HL-60/S4 treated with retinoic acid at 250 ng/mL for 4 days and 3 days (cell line): ENCODE results near the gene FANCE.
"Not testable (repeated sequence)": the region's sequence is repeated elsewhere in the genome, so short reads cannot be mapped to it uniquely, and the experiment has no call there.

Experiments used
- in situ Hi-C: fragments of 300-500 bp; cut with MboI; formaldehyde crosslinking; loops from 2 replicates; pipeline ENCODE4 v1.7.0; 2022; ENCODE audit warnings: low sequenced_read_pairs

Gene FANCE

DNA sequence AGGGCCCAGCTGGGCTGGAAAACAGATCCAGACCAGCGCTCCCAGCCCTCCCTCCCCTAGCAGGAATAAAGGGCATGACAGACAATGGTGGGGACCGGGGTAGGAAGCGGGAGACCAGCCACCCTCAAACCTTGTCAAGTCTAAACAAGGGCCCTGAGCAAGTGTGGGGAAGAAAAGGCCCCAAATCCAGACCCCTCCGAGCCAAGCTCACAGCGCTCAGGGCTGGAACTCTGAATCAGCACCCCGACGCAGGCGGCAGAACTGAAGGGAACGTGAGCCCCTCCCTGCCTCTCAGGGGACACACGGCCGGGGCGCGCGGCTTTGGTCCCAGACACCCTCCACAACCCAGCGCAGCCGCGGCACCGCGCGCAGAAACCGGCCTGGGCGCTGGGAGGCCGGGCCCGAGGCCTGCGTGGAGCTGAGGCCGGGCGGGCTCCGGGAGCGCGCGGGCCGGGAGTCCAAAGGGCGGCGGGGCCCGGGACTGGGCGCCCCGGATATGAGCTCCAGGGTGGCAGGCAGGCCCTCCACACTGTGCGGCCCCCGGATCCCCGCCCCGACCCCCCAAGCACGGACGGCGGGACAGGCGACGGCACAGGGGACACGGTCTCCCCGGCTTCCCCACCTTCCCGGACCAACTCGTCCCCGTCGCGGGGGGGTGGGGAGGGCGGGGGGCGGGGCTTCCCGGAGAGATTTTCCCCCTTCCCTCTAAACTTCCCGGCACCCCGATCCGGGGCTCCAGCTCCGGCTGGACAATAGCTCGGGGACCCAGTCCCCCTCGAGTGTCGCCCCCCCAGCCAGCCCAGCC, 44.1 kb downstream of the FANCE start:
- in situ Hi-C loops = no loop called here

DNA sequence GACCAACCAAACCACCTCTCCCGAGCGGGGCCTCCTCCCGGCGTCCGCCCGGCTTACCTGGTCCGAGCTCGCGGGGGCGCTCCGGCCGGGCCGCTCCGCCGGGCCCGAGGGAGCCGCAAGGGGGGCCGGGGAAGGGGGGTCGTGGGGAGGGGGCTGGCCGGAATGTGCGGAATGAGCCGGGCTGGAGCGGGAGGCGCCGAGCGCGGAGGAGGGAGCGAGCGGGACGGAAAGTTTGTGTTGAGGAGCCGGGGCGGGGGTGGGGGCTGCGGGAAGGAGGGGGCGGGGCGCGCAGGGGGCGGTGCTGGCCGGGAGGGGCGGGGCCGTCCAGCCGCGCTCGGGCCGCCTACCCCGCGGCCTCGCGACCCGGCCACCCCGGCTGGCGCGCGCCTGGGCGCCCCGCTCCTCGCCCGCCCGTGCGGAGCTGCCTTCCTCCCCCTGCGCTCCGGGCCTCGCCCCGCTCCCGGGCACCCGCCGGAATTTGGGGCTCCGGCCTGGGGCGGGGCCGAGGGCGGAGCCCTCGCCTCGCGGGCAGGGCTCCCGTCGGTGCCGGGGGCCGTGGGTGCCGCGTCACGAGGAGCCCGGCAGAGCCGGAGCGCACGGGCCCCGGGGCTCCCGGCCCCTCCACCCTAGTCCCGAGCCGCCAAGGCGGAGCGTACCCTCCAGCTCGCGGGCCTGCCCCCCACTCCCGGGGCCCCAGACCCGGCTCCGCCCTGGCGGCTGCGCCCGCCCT, 44.9 kb downstream of the FANCE start, which contains the start of gene TEAD3:
Gene TEAD3 (minus strand): TSS at position 239 of the 730 bp plus-strand sequence.
- in situ Hi-C loops = no loop called here

DNA sequence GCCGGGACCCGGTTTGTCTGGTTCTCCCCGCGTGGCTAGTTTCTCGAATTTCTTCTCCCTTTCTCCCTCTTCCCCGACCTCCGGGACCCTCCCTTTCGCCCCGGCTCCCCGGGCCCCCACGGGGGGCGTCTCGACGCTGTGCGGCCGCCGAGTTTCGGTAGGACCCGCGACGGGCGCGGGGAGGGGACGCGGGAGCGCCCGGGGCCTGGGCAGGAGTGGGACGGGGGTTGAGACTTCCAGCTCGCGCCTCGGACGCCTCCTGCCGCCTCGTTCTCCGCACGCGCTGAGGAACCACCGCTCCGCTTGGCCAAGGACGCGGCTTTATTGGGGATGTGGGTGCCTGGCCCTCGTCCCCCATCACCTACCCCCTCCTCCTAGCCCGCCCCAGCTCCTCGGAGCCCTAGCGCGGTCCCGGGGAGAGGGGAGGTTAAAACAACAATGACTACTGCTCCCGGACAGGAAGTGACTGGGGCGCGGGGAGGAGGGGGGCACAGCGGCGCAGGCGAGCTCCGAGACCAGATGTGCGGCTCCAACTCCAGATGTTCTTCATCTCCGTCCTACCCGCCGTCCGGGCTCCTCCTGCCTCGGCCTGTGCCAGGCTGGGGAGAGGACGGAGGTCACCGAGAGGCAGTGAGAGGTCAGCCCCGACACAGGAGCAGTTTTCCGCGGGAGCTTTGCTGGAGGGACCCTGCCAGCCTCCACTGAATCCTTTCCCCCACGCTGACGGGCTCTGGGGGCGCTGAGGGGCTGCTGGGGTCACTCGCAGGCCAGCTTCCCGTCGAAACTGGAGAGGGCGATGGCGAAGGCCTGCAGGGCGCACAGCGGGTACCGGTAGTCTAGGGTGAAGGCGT, 45.7 kb downstream of the FANCE start:
- in situ Hi-C loops = no loop called here

DNA sequence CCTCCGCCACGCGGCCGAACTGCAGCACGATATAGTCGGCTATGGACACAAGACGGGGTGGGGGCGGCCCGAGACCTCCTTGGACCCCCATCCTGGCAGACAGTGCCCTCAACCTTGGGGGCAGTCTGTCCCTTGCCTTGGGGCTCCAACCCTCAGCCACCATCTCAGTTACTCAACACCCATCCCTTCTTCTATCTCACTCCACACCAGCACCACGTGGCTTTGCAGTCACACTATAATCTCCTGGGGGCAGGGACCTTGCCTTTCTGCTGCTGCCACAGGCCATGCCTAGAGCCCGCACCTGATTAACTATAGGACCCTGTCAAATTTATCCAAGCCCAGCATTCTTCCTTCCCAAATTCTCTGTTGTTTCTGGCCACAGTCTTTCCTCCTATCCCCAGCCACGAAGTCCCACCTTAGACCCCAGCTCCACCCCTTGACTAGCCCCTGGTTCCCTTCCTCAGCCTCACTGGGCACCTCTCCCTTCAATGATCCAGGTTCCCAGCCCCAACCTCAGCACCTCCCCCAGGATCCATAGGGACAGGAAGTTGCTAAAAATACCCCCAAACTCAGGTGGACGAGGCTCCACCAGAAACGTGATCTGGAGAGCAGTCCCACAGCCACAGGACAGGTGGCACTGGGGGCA, 46.4 kb downstream of the FANCE start:
- in situ Hi-C loops = no loop called here

DNA sequence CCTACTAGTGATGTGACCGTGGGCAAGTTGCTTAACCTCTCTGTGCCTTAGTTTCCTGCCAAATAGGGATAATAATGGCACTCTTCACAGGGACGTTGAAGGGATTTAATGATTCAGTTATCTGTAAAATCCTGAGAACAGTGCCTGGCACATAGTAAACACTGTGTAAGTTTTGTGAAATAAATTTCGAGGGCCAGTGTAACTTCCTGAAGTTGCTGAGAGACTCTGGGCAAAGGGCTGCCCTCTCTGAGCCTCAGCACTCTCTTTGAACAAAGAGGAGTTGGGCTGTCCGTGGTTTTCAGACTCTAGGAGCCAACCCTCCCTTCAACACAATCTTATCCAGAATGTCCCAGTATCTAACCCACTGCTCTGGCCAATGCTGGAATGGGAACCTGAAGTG, 47.2 kb downstream of the FANCE start:
- in situ Hi-C loops = no loop called here

DNA sequence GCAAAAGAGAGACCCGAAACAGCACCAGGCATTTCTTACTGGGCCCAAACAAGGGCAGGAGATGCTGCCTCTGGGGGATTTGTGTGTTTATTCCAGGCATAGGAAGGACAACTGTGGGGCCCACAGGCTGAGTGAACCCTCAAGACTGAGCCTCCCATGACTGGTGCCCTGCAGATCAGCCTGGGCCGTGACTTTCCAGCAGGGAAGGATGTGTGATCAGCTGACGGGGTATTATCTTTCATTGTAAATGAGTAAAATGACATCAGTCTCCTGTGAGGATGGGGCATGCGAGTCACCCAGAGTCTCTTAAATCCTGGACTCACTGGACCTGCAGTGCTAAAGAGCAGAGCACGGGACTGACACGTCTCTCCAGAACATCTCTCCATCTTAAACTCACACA, 48.6 kb downstream of the FANCE start:
- in situ Hi-C loops = no loop called here

DNA sequence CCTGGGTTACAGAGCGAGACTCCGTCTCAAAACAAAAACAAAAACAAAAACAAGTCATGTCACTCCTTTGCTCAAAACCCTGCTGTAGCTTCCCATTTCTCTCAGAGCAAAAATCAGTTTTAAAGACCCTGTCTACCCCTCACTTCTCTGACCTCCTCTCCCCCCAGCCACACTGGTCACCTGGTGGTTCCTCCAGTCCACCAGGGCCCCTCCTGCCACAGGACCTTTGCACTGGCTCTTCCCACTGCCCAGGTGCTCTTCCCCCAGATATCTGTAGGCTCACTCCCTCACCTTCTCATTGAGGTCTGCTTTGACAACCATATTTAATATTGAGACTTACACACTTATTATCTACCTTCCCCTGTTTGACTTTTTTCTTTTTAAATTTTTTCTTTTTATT, 49.6 kb downstream of the FANCE start:
- in situ Hi-C loops = no loop called here

DNA sequence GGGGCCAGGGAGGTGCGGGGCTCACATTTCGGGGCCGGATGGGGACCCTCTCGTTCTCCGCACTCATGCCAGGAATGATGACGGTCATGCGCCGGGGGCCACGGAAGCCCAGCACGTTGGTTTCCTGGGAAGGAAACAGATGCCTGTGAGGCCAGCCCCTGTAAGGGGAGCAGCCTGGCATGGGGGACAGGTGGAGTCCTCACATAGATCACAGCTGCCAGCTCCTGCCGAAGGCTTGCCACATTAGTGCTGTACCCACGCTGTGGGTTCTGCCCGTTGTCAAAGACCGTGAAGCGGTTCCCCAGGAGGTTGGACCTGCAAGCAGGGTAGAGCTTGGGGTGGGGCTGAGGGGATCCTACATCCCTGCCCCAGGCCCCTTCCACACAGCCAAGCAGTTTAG, 51.4 kb downstream of the FANCE start:
- in situ Hi-C loops = no loop called here

DNA sequence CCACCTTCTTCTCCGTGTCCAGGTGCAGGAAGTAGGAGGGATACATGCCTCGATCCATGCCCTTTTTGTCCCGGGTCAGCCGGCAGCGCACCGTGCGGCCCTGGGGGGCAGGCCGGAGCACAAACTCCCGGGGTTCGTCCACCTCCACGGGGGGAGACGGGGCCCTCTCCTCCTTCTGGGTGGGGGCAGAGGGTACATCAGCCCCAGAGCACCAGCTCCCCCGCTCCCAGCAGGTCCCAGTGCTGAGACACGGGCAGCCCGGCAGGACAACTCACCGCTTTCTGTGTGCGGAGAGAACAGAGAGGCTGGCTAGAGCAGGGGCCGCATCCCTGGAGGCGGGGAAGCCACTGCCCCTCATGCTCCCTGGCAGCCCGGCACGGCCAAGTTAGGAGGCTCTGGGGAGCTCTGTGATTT, 53.9 kb downstream of the FANCE start:
- in situ Hi-C loops = no loop called here

DNA sequence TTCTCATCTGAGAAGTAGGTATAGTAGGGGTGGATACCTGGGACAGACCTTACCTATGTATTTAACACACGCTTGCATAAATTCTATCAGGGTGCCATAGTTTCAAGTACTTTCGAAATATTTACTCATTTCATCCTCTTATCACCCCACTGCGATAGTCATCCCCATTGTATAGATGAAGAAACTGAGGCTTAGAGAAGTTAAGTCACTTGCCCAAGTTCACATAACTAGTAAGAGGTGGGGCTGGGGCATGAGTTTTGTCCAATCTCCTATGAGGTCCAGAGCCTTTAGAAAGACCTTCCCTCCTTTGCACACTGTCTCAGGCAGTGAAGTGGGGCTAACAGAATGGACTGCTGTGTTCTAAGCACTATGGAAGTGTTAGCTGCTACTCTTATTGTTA, 54.4 kb downstream of the FANCE start:
- in situ Hi-C loops = no loop called here

DNA sequence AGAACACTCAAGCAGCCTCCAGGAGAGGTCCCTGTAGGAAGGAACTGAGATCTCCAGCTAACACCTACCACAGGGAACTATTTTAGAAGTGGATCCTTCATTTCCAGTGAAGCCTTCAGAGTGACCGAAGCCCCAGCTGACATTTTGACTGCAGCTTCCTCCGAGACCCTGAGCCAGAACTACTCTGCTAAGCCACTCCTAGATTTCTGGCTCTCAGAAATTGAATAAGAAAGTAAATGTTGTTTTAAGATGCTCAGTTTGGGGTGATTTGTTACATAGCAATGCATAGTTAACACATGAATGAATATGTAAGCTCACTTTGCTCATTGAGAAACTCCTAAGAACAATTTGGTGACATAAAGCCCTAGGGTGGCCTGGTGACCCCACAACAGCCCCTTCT, 55.1 kb downstream of the FANCE start:
- in situ Hi-C loops = no loop called here

DNA sequence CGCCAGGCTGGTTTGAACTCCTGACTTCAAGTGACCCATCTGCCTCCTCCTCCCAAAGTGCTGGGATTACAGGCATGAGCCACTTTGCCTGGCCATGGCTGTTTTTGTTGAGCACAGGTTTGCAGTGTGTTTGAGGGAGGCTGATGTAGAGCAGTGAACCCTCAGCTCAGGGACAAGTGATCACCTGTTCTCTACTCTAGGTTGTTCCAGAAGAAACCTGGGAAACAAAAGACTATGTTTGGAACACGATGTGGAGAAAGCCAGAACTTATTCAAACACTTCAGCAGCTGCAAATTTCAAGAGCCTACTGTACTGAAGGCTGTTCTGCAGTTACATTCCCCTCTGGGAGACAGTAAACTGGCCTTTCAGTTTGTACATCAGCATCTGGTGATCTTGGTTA, 55.9 kb downstream of the FANCE start:
- in situ Hi-C loops = no loop called here

DNA sequence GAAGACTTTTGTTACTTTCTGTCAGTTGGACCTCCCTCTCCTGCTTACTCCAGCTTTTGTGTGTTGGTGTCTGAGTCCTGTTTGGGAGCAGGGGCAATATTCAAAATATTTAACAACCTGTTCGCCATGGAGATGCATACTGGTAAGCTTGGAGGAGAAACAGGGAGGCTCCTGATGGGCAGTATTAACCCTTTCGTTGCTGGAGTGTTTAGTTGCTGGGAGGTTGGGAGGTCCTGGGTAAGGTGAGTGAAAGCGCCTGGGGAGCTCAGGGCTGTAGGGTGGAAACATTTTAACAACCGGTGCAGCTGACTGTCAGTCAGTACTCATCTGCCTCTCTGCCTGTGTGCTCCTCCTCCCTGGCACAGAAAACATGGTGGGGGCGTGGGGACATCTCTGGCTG, 56.4 kb downstream of the FANCE start:
- in situ Hi-C loops = no loop called here

DNA sequence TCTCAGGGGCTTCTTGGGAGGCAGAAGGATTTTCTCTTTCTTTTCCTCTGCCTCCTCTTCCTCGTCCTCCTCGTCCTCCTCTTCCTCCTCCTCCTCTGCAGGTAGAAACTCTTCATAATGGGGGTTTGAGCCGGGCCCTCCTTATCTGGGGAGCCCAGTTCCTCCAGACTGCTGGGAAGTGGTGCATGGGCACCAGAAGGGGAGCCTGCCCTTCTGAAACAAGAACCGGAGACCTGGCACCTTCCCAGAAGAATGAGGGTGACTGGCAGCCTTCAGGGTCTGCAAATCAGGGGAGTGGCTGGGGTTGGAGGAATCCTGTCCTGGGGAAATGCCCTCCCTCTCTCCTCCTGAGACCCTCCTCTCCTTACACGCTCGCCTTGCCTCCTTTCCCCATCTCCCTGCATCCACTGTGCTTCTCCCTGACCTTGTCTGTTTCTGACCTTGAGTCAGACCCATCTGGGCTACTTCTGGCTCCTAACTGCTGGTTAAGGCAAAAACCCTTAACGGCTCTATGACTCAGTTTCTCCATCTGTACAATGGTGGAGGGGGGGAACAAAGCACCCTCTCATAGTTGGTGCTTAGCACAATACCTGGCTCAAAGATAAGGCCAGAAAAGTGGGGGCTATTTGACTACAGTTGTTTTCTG, 58.9 kb downstream of the FANCE start:
- in situ Hi-C loops = no loop called here

DNA sequence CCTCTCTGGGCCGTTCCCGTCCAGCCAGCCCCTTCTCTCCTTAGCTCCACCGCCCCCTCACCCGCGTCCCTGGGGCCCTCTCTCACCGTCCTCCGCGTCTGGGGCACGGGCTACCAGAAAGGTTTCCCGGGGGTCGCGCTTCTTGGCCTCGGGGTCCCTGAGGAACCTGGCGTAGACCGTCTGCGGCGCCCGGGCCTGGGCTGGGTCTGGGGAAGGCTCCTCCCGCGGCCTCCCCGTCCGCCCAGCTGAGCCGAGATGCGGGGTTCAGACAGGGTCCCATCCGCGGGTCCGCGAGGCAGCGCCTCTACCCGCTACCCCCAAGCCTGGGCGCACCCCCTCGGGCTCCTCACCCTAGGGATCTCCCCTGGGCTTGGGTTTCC, 59.4 kb downstream of the FANCE start:
- in situ Hi-C loops = no loop called here

DNA sequence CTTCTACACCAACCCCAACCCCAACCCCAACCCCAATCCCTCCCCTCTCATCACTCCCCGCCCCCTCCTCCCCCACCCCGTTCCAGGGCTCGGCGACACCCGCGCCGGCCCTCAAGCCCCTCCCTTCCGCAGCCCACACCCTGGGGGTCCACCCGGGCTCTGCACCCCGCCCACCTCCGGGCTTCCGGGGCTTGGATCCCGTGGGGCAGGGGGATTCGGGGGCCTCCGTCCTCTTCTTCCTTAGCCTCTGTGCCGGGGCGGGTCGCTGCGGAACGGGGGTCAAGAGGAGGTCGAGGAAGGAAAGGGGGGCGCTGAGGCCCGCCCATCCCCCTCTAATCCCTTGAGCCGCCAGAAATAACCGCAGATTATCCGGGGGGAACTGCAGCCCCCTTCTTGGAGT, 59.9 kb downstream of the FANCE start:
- in situ Hi-C loops = no loop called here

DNA sequence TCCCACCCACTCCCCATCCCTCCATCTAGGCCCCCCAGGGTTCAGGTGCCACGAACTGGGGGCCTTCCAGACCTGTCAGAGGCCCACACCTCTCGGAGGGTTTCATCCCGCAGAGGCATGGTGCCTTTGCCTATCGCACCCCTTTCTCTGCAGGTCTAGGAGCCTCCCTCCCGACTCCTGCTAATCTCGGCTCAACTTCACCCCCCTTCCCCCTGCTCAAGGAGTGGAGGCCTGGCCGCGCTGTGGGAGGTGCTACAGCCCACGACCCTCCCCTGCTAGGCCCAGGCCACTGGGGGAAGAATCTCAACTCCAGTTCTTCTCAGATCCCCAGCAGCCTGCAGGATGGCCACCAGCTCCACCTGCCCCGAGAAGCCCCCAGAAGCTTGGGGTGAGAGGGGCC, 60.6 kb downstream of the FANCE start, which contains the start of gene TULP1:
Gene TULP1 (minus strand): TSS at position 157 of the 400 bp plus-strand sequence. CDS start 38 bp downstream, at position 119.
- in situ Hi-C loops = no loop called here

DNA sequence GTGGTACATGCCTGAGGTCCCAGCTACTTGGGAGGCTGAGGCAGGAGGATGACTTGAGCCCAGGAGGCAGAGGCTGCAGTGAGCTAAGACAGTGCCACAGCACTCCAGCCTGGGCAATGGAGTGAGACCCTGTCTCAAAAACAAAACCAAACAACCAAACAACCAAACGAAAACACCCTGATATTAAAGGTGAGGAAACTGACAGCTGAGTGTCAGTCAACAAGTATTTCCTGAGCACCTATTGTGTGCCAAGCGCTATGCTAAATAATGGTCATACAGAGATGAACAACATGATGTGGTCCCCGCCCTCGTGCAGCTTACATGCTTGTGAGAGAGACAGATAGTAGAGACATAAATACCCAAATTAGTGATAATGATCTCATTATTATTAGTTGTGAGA, 62.4 kb downstream of the FANCE start:
- in situ Hi-C loops = no loop called here

DNA sequence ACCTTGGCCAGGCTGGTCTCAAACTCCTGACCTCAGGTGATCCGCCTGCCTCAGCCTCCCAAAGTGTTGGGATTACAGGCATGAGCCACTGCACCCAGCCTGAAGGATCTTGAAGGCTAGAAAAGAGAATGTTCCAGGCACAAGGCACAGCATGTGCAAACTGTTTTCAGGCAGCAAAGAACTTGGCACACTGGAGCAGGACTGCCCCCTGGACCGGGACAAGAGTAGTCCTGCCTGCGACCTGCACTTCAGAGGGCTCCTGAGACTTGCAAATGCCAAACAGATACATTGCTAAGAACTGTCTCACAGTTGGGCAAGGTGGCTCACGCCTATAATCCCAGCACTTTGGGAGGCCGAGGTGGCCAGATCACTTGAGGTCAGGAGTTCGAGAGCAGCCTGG, 63.8 kb downstream of the FANCE start:
- in situ Hi-C loops = not testable (repeated sequence)
